OCI-LY3 (cell line): ENCODE data around the gene ERICH4.

Source experiments
- H2AFZ ChIP-seq: fragments of 200-600, 300-600 bp; shearing (Covaris generic); 2 replicates; pipeline ENCODE4 v1.6.0; 2014; ENCODE audit warnings: antibody characterized with exemption, low read depth, low read length
- H3K27ac ChIP-seq: fragments of 200-600, 300-600 bp; sonication (generic); 2 replicates; pipeline ENCODE4 v1.5.1; 2014; ENCODE audit warnings: mild to moderate bottlenecking, low read length, moderate library complexity, mixed read lengths
- H3K27me3 ChIP-seq: fragments of 200-600, 300-600 bp; sonication (generic); 2 replicates; pipeline ENCODE4 v1.6.1; 2014; ENCODE audit warnings: low read depth, low read length, mixed read lengths
- H3K36me3 ChIP-seq: fragments of 200-600, 300-600 bp; sonication (generic); replicated peaks from 2 replicates; pipeline ENCODE3; 2014; ENCODE audit warnings: low read depth, low read length, mixed read lengths
- H3K4me1 ChIP-seq: fragments of 300-600, 200-600 bp; sonication (generic); 2 replicates; pipeline ENCODE4 v1.6.1; 2014; ENCODE audit warnings: low read length, mixed read lengths
- H3K4me2 ChIP-seq: fragments of 200-600, 300-600 bp; sonication (generic); 2 replicates; pipeline ENCODE4 v1.6.1; 2014; ENCODE audit warnings: low read length, mixed read lengths
- H3K4me3 ChIP-seq: fragments of 300-600, 200-600 bp; sonication (generic); 2 replicates; pipeline ENCODE4 v1.5.1; 2014; ENCODE audit warnings: antibody characterized with exemption, mild to moderate bottlenecking, low read length, moderate library complexity
- H3K79me2 ChIP-seq: fragments of 300-600, 200-600 bp; shearing (Covaris generic); 2 replicates; pipeline ENCODE4 v1.6.1; 2014; ENCODE audit warnings: mild to moderate bottlenecking, low read length, mixed read lengths
- H3K9ac ChIP-seq: fragments of 300-600, 200-600 bp; shearing (Covaris generic); 2 replicates; pipeline ENCODE4 v1.6.0; 2014; ENCODE audit warnings: mild to moderate bottlenecking, low read length, moderate library complexity
- H3K9me3 ChIP-seq: fragments of 200-600, 300-600 bp; shearing (Covaris generic); 2 replicates; pipeline ENCODE4 v1.6.1; 2014; ENCODE audit warnings: low read length, mixed read lengths; ENCODE audit not compliant: insufficient read depth
- H4K20me1 ChIP-seq: fragments of 200-600, 300-600 bp; sonication (generic); 2 replicates; pipeline ENCODE4 v1.6.1; 2016; ENCODE audit warnings: low read length, mixed read lengths; ENCODE audit not compliant: insufficient read depth
- EZH2phosphoT487 ChIP-seq: fragments of 200-600 bp; shearing (Covaris generic); IDR thresholded peaks from 2 replicates; pipeline ENCODE4 v1.6.1; 2018; ENCODE audit warnings: antibody characterized with exemption, mixed run types, low read depth
- TF ChIP-seq, protein P1 (sequence below): fragments of 200-600, 300-600 bp; sonication (generic); IDR thresholded peaks from 2 replicates; pipeline ENCODE4 v1.5.1; 2014; ENCODE audit warnings: antibody characterized with exemption, low read length, low read depth

Gene ERICH4, protein sequence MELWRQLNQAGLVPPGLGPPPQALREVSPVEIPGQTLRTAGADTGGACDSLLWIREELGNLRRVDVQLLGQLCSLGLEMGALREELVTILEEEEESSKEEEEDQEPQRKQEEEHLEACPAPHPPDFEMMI

DNA sequence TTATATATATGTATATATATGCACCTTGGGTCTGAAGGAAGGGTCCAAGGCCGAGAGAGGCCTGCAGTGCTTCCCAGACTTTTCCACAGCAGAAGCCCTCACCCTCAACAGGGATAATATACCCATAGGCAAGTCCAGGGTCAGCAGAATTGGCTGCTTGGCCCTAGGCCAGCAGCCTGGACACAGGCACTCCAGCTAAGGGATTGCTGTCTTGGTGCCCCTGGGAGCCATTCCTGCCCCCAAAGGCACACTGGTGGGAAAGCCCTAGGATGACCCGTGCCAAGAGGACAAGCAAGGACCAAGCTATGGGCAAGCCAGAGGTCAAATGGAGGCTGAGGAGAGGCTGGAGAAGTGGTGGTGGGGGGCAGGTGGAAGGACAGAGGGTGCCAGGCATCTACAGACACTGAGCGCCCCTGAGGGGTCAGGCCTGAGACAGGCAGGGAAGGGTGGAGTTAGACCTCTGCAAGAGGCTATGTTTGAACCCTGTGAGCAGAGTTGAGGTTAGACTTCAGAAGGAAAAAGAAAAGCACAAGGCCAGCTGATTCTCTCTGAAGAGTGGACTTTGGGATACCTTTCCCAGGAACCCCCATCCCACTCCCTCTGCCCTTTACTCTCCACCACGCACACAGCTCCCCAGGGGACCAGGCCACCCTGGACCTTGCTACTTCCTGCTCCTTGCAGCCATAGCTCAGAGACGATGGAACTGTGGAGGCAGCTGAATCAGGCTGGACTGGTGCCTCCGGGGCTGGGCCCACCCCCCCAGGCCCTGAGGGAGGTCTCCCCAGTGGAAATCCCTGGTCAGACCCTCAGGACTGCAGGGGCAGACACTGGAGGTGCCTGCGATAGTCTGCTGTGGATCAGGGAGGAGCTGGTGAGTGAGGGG lies at the start of gene ERICH4:
TSS of gene ERICH4 (plus strand) at position 684 of the 883 bp plus-strand sequence. CDS start at position 698, 14 bp downstream.
- H3K79me2 ChIP-seq: peaks cover 19% of the 10 kb centered on the region
- no peaks in the 10 kb centered on the region for H3K9me3 ChIP-seq
- peak within 1 kb of the TSS; percentile 34; the same call in 1 of the 2 replicates for H3K9ac ChIP-seq
- peak within 1 kb of the TSS; percentile 62 for H3K4me2 ChIP-seq
- no peak within 1 kb of the TSS for H3K27ac ChIP-seq
- peaks cover 30% of the 10 kb centered on the region for H3K4me1 ChIP-seq
- H3K36me3 ChIP-seq: peaks cover 4% of the 10 kb centered on the region
- H3K27me3 ChIP-seq: peaks cover 3% of the 10 kb centered on the region; the same call in 1 of the 2 replicates
- TF ChIP-seq, protein P1, sequence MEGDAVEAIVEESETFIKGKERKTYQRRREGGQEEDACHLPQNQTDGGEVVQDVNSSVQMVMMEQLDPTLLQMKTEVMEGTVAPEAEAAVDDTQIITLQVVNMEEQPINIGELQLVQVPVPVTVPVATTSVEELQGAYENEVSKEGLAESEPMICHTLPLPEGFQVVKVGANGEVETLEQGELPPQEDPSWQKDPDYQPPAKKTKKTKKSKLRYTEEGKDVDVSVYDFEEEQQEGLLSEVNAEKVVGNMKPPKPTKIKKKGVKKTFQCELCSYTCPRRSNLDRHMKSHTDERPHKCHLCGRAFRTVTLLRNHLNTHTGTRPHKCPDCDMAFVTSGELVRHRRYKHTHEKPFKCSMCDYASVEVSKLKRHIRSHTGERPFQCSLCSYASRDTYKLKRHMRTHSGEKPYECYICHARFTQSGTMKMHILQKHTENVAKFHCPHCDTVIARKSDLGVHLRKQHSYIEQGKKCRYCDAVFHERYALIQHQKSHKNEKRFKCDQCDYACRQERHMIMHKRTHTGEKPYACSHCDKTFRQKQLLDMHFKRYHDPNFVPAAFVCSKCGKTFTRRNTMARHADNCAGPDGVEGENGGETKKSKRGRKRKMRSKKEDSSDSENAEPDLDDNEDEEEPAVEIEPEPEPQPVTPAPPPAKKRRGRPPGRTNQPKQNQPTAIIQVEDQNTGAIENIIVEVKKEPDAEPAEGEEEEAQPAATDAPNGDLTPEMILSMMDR: no peak
- no peak for TF ChIP-seq EZH2phosphoT487
- no peaks in the 10 kb centered on the region for H4K20me1 ChIP-seq
- H3K4me3 ChIP-seq: peak within 1 kb of the TSS; percentile 22; the same call in 1 of the 2 replicates
- H2AFZ ChIP-seq: peak within 1 kb of the TSS; percentile 97

GRCh38 chr19:41395355-41395754 lies 47.6 kb upstream of the ERICH4 start:
- H3K9me3 ChIP-seq: no peaks in the 10 kb centered on the region
- H2AFZ ChIP-seq: no peak overlapping the region
- H4K20me1 ChIP-seq: no peaks in the 10 kb centered on the region
- TF ChIP-seq EZH2phosphoT487: no peak
- TF ChIP-seq, protein P1: no peak
- peak overlapping the region; percentile 80; the same call in 1 of the 2 replicates for H3K4me2 ChIP-seq
- peaks cover 26% of the 10 kb centered on the region for H3K4me1 ChIP-seq
- no peak overlapping the region; the same call in 1 of the 2 replicates for H3K9ac ChIP-seq
- H3K36me3 ChIP-seq: peaks cover 24% of the 10 kb centered on the region
- H3K27ac ChIP-seq: no peak overlapping the region
- peaks cover 58% of the 10 kb centered on the region for H3K79me2 ChIP-seq
- H3K4me3 ChIP-seq: peak overlapping the region; percentile 84; the same call in 1 of the 2 replicates
- no peaks in the 10 kb centered on the region for H3K27me3 ChIP-seq

GRCh38 chr19:41397086-41398049 lies 45.6 kb upstream of the ERICH4 start, which contains the start of the genes BCKDHA and EXOSC5:
Gene BCKDHA, plus strand, starts transcription at chr19:41397818. Its CDS starts 10 bp downstream, at chr19:41397828.
Gene EXOSC5, minus strand, starts transcription at chr19:41397359. Its CDS starts 31 bp downstream, at chr19:41397328.
- Histone ChIP-seq H3K27me3 (no peaks in the 10 kb centered on the region), H2AFZ (peak within 1 kb of the TSS; percentile 82), H3K4me3 (peak within 1 kb of the TSS; percentile 84), H4K20me1 (no peaks in the 10 kb centered on the region), H3K9me3 (no peaks in the 10 kb centered on the region), H3K79me2 (peaks cover 58% of the 10 kb centered on the region), H3K9ac (peak within 1 kb of the TSS; percentile 80), H3K36me3 (peaks cover 8% of the 10 kb centered on the region), H3K27ac (peak within 1 kb of the TSS; percentile 80), H3K4me2 (peak within 1 kb of the TSS; percentile 96), H3K4me1 (peaks cover 26% of the 10 kb centered on the region)
- no peak for TF ChIP-seq EZH2phosphoT487
- TF ChIP-seq, protein P1: no peak
